HepG2 (cell line): ENCODE results near the gene ACE.

Experiments used
- ATF3 ChIP-seq: sonication (generic); formaldehyde crosslinking; IDR thresholded peaks from 2 replicates; pipeline ENCODE4 v1.4.0; 2020; ENCODE audit warnings: missing genetic modification reagents
- CTCF ChIP-seq: sonication (generic); formaldehyde crosslinking; IDR thresholded peaks from 2 replicates; pipeline ENCODE4 v1.5.0; 2020; ENCODE audit warnings: mild to moderate bottlenecking, missing genetic modification reagents, moderate library complexity
- GLI4 ChIP-seq: sonication (generic); formaldehyde crosslinking; IDR thresholded peaks from 2 replicates; pipeline ENCODE4 v1.5.1; 2020; ENCODE audit warnings: missing genetic modification reagents, mild to moderate bottlenecking, moderate library complexity, borderline replicate concordance
- HNRNPL ChIP-seq: fragments of 200-400 bp; formaldehyde crosslinking; IDR thresholded peaks from 2 replicates; pipeline ENCODE4 v1.6.1; 2017; ENCODE audit warnings: mild to moderate bottlenecking, low read depth, low read length
- IKZF4 ChIP-seq: sonication (generic); formaldehyde crosslinking; IDR thresholded peaks from 2 replicates; pipeline ENCODE4 v1.5.1; 2020; ENCODE audit warnings: borderline replicate concordance, mild to moderate bottlenecking, low read depth, missing genetic modification reagents; ENCODE audit errors: not compliant biosample characterization
- KDM1A ChIP-seq: IDR thresholded peaks from 2 replicates; pipeline ENCODE4 v1.6.1; 2016; ENCODE audit warnings: missing compliant biosample characterization
- KLF9 ChIP-seq: IDR thresholded peaks from 2 replicates; pipeline ENCODE4 v1.6.1; 2016; ENCODE audit warnings: low read depth
- MAFG ChIP-seq: sonication (generic); formaldehyde crosslinking; IDR thresholded peaks from 2 replicates; pipeline ENCODE4 v1.5.1; 2020; ENCODE audit warnings: mild to moderate bottlenecking, missing genetic modification reagents
- POLR2A ChIP-seq, 2 experiments: IDR thresholded peaks; 2 replicates each; pipeline ENCODE4 v1.6.1; 2011; ENCODE audit warnings: low read depth in 2 of 2, low read length in 2 of 2, mild to moderate bottlenecking in 1 of 2, moderate library complexity in 1 of 2; ENCODE audit not compliant: insufficient read depth in 1 of 2
- POLR2AphosphoS2 ChIP-seq: IDR thresholded peaks from 2 replicates; pipeline ENCODE4 v1.6.1; 2011; ENCODE audit warnings: low read depth, low read length, improper control_type of control experiment
- SMARCE1 ChIP-seq: fragments of 450-650 bp; IDR thresholded peaks from 2 replicates; pipeline ENCODE4 v1.6.1; 2017; ENCODE audit warnings: borderline replicate concordance
- ZNF326 ChIP-seq: sonication (generic); formaldehyde crosslinking; IDR thresholded peaks from 2 replicates; pipeline ENCODE4 v1.4.0; 2020; ENCODE audit warnings: missing genetic modification reagents, borderline replicate concordance
- ZNF563 ChIP-seq: sonication (generic); formaldehyde crosslinking; IDR thresholded peaks from 2 replicates; pipeline ENCODE4 v1.8.0; 2022; ENCODE audit warnings: mild to moderate bottlenecking, moderate library complexity, missing genetic modification reagents
- ZNF761 ChIP-seq: sonication (generic); formaldehyde crosslinking; conservative IDR thresholded peaks from 2 replicates; pipeline ENCODE4 v1.4.0; 2020; ENCODE audit warnings: mild to moderate bottlenecking, missing genetic modification reagents

GRCh38 chr17:63442549-63443035 lies 34.3 kb upstream of the ACE start:
- TF ChIP-seq MAFG (CRISPR knock-in tag) = no peak
- no peak for TF ChIP-seq GLI4 (CRISPR knock-in tag)
- no peak for TF ChIP-seq KDM1A
- no peak for TF ChIP-seq ZNF563 (CRISPR knock-in tag)
- no peak for TF ChIP-seq IKZF4 (CRISPR knock-in tag)
- no peak for TF ChIP-seq ATF3 (CRISPR knock-in tag)
- TF ChIP-seq SMARCE1 = no peak
- no peak for TF ChIP-seq ZNF761 (CRISPR knock-in tag)
- TF ChIP-seq ZNF326 (CRISPR knock-in tag) = no peak
- TF ChIP-seq HNRNPL = no peak
- no peak for TF ChIP-seq POLR2AphosphoS2
- TF ChIP-seq POLR2A (IDR thresholded peaks at IDR 0.05; ENCODE audit: insufficient read depth in 1 of 2, low read depth in 2 of 2, low read length in 2 of 2) = no peak
- no peak for TF ChIP-seq KLF9 (CRISPR knock-in tag)
- peak; percentile 76 for TF ChIP-seq CTCF (CRISPR knock-in tag)
